Upper lobe of right lung (tissue), 1 donor: Measurements from ENCODE around the gene SLC39A8. TPM values are rescaled to one million over a fixed set of nuclear protein-coding genes. Genes with fewer than 3 reads are reported as not detected.
"Not testable (repeated sequence)": the region's sequence is repeated elsewhere in the genome, so short reads cannot be mapped to it uniquely, and the experiment has no call there.

Experiments
- ATAC-seq: fragments of 200-7000 bp; cut with Tn5 transposase; one replicate; pipeline ENCODE4 v1.9.1; 2020; ENCODE audit warnings: mild to moderate bottlenecking, moderate library complexity
- DNase-seq: peaks from one replicate; pipeline ENCODE4 v3.0.0-alpha.2; 2020
- H3K27ac ChIP-seq: fragments of 200-600 bp; one replicate; pipeline ENCODE4 v1.8.0; 2022
- H3K27me3 ChIP-seq: fragments of 200-600 bp; one replicate; pipeline ENCODE4 v1.8.0; 2022; ENCODE audit warnings: mild to moderate bottlenecking
- H3K36me3 ChIP-seq: fragments of 200-600 bp; one replicate; pipeline ENCODE4 v1.8.0; 2022
- H3K4me1 ChIP-seq: fragments of 200-600 bp; one replicate; pipeline ENCODE4 v1.8.0; 2022
- H3K4me3 ChIP-seq: fragments of 200-600 bp; one replicate; pipeline ENCODE4 v1.8.0; 2022; ENCODE audit warnings: mild to moderate bottlenecking
- H3K9me3 ChIP-seq: fragments of 200-600 bp; one replicate; pipeline ENCODE4 v1.8.0; 2022
- intact Hi-C: fragments of 100-400 bp; cut with DNase I; formaldehyde crosslinking; loops from one replicate; pipeline ENCODE4 v1.11.0; 2022
- total RNA-seq: library from RNA; stranded (reverse); fragmentation: NEBNext Ultra II Directional; extraction: Animal tissue kit (Norgen Biotek cat#: 25700); gene quantifications from one replicate; pipeline ENCODE4 v1.2.1, GENCODE V29; 2021
- TF ChIP-seq, protein P1 (sequence below): fragments of 200-600 bp; IDR thresholded peaks from one replicate; pipeline ENCODE4 v1.8.0; 2022; ENCODE audit warnings: antibody characterized with exemption
- donor health status: DM: no; HTN: yes; CAD: no; lungs with severe emphysema.

Gene SLC39A8
- total RNA-seq, 1 donor from 2014 or later = 470 TPM

DNA sequence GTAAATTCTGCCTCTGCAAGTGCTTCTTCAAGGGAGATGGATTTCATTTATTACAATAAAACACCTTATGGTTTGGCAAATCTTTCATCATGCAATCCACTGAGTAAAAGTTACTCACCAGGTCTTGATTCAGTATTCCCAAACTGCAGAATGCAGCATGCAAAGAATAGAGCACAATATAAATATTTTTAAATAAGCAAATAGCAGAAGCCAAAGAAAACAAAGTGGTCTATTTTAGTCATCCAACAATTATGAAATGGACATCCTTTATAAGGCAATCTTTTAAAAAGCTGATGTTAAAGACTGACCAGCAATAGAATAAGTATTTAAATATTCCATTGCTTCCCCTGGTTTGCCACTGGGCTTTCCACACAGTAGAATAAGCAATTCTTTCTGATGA lies 59.5 kb downstream of the SLC39A8 start:
- Histone ChIP-seq H3K4me3 (no peak overlapping the region), H3K27me3 (no peaks in the 10 kb centered on the region), H3K27ac (no peak overlapping the region), H3K4me1 (no peaks in the 10 kb centered on the region), H3K36me3 (no peaks in the 10 kb centered on the region), H3K9me3 (no peaks in the 10 kb centered on the region)
- TF ChIP-seq, protein P1, sequence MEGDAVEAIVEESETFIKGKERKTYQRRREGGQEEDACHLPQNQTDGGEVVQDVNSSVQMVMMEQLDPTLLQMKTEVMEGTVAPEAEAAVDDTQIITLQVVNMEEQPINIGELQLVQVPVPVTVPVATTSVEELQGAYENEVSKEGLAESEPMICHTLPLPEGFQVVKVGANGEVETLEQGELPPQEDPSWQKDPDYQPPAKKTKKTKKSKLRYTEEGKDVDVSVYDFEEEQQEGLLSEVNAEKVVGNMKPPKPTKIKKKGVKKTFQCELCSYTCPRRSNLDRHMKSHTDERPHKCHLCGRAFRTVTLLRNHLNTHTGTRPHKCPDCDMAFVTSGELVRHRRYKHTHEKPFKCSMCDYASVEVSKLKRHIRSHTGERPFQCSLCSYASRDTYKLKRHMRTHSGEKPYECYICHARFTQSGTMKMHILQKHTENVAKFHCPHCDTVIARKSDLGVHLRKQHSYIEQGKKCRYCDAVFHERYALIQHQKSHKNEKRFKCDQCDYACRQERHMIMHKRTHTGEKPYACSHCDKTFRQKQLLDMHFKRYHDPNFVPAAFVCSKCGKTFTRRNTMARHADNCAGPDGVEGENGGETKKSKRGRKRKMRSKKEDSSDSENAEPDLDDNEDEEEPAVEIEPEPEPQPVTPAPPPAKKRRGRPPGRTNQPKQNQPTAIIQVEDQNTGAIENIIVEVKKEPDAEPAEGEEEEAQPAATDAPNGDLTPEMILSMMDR = no peak
- ATAC-seq = no peak
- DNase-seq = no peak
- intact Hi-C loops = no loop called here

- no peaks in the 10 kb centered on the region for H3K9me3 ChIP-seq
- ATAC-seq (peak; percentile 35), DNase-seq (no peak)
- H3K4me3 ChIP-seq = no peak overlapping the region
- H3K27me3 ChIP-seq = no peaks in the 10 kb centered on the region
- H3K36me3 ChIP-seq = no peaks in the 10 kb centered on the region
- TF ChIP-seq, protein P1 = no peak
- no peaks in the 10 kb centered on the region for H3K4me1 ChIP-seq
- intact Hi-C loops = no loop called here
- H3K27ac ChIP-seq = no peak overlapping the region
Observed at GRCh38 chr4:102281171-102281839, 64.0 kb downstream of the SLC39A8 start.

GRCh38 chr4:102273317-102273716 lies 72.0 kb downstream of the SLC39A8 start:
- DNase-seq, H3K4me3 ChIP-seq, H3K36me3 ChIP-seq, H3K4me1 ChIP-seq, H3K9me3 ChIP-seq, H3K27ac ChIP-seq, ATAC-seq, intact Hi-C loops, H3K27me3 ChIP-seq: not testable (repeated sequence)

- intact Hi-C loops = no loop called here
- Histone ChIP-seq H3K27ac (no peak overlapping the region), H3K4me1 (no peaks in the 10 kb centered on the region), H3K4me3 (no peak overlapping the region), H3K36me3 (peaks cover 2% of the 10 kb centered on the region), H3K9me3 (no peaks in the 10 kb centered on the region), H3K27me3 (no peaks in the 10 kb centered on the region)
- TF ChIP-seq, protein P1 = no peak
- peak; percentile 26 for ATAC-seq
- no peak for DNase-seq
Observed at GRCh38 chr4:102272318-102272717, 73.0 kb downstream of the SLC39A8 start.

DNA sequence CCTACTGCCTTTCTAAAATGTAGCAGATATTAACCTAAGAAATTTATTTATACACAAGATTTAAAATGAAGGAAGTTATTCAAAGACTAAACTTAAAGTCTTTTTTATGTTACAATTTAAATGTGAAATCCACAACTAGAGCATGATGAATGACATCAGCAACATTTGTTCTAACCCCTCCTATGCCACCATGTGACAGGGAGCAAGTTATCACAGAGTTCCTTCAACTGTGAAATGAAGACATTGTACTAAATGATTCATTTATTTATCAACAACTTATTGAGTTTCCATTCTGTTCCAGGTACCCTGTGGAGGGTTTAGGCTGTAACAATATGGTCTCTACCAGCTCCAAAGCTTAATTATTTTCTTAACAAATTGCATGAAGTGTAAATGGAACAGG lies 76.9 kb downstream of the SLC39A8 start:
- H3K4me3 ChIP-seq = no peak overlapping the region
- peaks cover 6% of the 10 kb centered on the region for H3K36me3 ChIP-seq
- DNase-seq (no peak), ATAC-seq (no peak)
- H3K27ac ChIP-seq = no peak overlapping the region
- no peaks in the 10 kb centered on the region for H3K9me3 ChIP-seq
- no peaks in the 10 kb centered on the region for H3K27me3 ChIP-seq
- TF ChIP-seq, protein P1 = no peak
- H3K4me1 ChIP-seq = no peaks in the 10 kb centered on the region
- intact Hi-C loops = no loop called here

GRCh38 chr4:102263024-102263787 lies 82.1 kb downstream of the SLC39A8 start:
- Histone ChIP-seq H3K4me3 (no peak overlapping the region), H3K4me1 (no peaks in the 10 kb centered on the region), H3K9me3 (no peaks in the 10 kb centered on the region), H3K36me3 (peaks cover 6% of the 10 kb centered on the region), H3K27ac (no peak overlapping the region), H3K27me3 (no peaks in the 10 kb centered on the region)
- intact Hi-C loops = no loop called here
- ATAC-seq (peak; percentile 71), DNase-seq (no peak)
- TF ChIP-seq, protein P1 = peak; percentile 43
